BE2C (cell line): ENCODE results near the gene PAPPA.

Source experiments
- DNase-seq: peaks from one replicate; pipeline ENCODE4 v3.0.0-alpha.2; 2020
- H3K27me3 ChIP-seq: fragments of 250-450 bp; sonication (Bioruptor Pico); 2 replicates; pipeline ENCODE4 v1.5.1; 2020; ENCODE audit warnings: mild to moderate bottlenecking
- H3K36me3 ChIP-seq: fragments of 250-450 bp; sonication (Bioruptor Pico); 2 replicates; pipeline ENCODE4 v1.5.1; 2020; ENCODE audit warnings: mild to moderate bottlenecking
- H3K4me1 ChIP-seq: fragments of 250-450 bp; sonication (Bioruptor Pico); 2 replicates; pipeline ENCODE4 v1.5.1; 2020
- H3K4me3 ChIP-seq: 2 replicates; pipeline ENCODE4 v1.5.1; 2011; ENCODE audit warnings: low read depth, low read length
- H3K9me3 ChIP-seq: fragments of 250-450 bp; sonication (Bioruptor Pico); 2 replicates; pipeline ENCODE4 v1.5.1; 2020
- TF ChIP-seq, protein P1 (sequence below): IDR thresholded peaks from 2 replicates; pipeline ENCODE4 v1.5.1; 2012; ENCODE audit warnings: mild to moderate bottlenecking, low read depth, low read length

Gene PAPPA

DNA sequence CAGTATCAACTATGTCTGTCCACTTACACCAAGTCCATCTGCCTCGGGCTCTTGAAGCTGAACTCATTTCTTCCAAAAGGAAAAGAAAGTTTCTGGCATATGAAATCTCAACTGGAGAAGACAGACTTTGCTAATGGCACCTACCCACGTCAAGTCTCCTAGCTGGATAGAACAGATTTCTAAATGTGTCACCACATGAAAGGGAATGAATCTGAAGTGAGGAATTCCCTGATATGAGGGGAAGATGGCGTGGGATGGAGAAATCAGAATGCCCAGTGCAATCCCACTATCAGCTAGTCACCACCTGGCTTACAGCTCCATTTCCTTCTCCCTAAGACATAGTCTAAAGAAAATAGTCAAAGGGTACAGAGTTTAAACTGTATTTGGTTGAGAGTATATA, 144.7 kb downstream of the PAPPA start:
- Histone ChIP-seq H3K9me3 (no peaks in the 10 kb centered on the region), H3K4me3 (no peak overlapping the region), H3K4me1 (no peaks in the 10 kb centered on the region), H3K27me3 (no peaks in the 10 kb centered on the region), H3K36me3 (no peaks in the 10 kb centered on the region; the same call in 1 of the 2 replicates)
- DNase-seq = no peak
- TF ChIP-seq, protein P1, sequence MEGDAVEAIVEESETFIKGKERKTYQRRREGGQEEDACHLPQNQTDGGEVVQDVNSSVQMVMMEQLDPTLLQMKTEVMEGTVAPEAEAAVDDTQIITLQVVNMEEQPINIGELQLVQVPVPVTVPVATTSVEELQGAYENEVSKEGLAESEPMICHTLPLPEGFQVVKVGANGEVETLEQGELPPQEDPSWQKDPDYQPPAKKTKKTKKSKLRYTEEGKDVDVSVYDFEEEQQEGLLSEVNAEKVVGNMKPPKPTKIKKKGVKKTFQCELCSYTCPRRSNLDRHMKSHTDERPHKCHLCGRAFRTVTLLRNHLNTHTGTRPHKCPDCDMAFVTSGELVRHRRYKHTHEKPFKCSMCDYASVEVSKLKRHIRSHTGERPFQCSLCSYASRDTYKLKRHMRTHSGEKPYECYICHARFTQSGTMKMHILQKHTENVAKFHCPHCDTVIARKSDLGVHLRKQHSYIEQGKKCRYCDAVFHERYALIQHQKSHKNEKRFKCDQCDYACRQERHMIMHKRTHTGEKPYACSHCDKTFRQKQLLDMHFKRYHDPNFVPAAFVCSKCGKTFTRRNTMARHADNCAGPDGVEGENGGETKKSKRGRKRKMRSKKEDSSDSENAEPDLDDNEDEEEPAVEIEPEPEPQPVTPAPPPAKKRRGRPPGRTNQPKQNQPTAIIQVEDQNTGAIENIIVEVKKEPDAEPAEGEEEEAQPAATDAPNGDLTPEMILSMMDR = no peak

DNA sequence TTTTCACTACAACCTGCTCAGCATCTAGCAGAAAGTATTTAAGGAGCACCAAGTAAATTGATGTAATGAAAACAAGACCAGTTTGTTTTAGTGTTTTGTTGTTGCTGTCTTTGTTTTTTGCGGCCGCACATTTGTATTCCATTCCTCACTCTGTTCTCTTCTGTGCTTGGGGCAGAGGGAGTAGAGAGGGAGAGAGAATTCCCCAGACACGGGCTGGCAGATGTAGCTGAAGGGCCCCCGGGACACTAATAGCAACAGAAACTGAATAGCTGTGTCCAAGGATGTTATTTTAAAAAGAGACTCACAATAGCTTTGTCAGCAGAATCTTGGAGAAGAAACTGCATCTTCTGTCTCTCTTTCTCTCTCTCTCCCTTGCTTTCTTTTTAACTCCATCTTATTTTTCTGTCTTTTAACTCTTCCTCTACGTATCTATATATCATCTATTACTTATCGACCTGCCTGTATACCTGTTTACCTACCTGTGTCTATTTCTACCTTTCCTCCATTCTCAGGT, 145.3 kb downstream of the PAPPA start:
- no peaks in the 10 kb centered on the region for H3K9me3 ChIP-seq
- TF ChIP-seq, protein P1 = no peak
- no peaks in the 10 kb centered on the region for H3K27me3 ChIP-seq
- no peaks in the 10 kb centered on the region; the same call in 1 of the 2 replicates for H3K36me3 ChIP-seq
- no peak for DNase-seq
- no peak overlapping the region for H3K4me3 ChIP-seq
- H3K4me1 ChIP-seq = no peaks in the 10 kb centered on the region

DNA sequence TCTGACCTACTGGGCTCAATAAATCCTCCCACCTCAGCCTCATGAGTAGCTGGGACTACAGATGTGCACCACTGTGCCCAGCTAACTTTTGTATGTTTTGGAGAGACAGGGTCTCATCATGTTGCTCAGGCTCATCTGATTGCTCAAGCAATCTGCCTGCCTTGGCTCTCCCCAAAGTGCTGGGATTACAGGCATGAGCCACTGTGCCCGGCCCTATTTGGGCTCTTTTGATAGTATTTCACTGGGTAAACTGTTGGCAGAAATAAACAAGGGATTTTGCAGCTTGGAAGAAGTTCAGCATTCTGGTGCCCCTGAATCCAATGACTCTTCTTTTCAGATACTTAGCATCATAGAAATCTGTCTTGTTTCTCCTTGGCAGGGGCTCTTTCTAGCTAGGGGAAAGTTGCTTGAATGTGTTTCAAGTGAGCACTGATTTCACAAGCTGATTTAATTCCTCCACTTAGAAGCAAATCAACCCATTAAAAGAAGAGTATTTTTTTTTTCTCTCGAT, 146.8 kb downstream of the PAPPA start:
- no peak for DNase-seq
- Histone ChIP-seq H3K36me3 (no peaks in the 10 kb centered on the region; the same call in 1 of the 2 replicates), H3K9me3 (no peaks in the 10 kb centered on the region), H3K4me1 (no peaks in the 10 kb centered on the region), H3K27me3 (no peaks in the 10 kb centered on the region), H3K4me3 (no peak overlapping the region)
- TF ChIP-seq, protein P1 = no peak

DNA sequence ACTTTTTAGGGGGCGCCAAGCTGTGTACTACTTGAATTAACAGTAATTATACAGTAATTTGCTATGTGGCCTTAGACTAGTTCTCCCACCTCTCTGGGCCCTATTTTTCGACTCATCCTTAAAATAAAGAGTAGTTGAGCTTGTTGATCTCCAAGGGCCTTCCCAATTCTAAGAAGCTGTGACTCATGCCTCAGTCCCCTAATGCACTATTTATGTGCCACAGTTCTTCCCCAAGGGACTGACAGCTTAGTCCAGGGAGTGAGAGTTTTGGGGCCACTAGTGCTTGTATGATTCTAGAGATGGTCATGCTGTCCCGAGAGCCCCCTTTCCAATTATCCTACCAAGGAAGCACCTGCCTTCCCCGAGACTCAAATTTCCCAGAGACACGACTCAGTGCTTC, 149.7 kb downstream of the PAPPA start:
- TF ChIP-seq, protein P1 = no peak
- no peaks in the 10 kb centered on the region for H3K27me3 ChIP-seq
- H3K9me3 ChIP-seq = no peaks in the 10 kb centered on the region
- no peaks in the 10 kb centered on the region; the same call in 1 of the 2 replicates for H3K36me3 ChIP-seq
- H3K4me3 ChIP-seq = no peak overlapping the region
- H3K4me1 ChIP-seq = no peaks in the 10 kb centered on the region
- DNase-seq = no peak

DNA sequence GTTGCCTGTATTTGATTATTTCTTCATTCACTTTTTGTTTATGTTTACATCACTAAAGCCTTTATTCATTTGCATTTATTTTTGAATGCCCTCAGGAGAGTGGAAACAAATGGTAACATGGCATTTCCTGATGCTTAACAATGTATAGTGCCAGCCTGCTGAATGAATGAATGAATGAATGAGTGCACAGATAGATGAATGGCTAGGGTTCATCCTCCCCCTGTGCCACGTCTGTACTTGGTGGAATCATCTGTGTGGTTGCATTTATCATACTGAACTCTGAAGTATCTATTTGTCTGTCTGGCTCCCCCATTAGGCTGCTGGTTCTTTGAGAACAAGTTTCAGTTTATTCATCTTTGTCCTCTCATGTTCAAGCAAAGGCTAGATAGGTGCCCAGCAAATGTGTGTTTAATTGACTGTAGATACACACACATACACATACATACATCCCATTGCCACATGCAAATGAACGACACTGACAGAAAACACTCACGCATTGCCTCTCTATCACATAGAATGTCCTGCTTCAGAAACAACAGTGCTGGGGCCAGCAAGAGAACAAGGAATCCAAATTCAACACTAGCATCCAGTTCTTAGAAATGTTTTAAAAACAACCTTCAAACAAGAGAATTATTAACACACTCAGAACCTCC, 150.4 kb downstream of the PAPPA start:
- TF ChIP-seq, protein P1 = no peak
- no peak for DNase-seq
- Histone ChIP-seq H3K27me3 (no peaks in the 10 kb centered on the region), H3K4me1 (no peaks in the 10 kb centered on the region), H3K4me3 (no peak overlapping the region), H3K9me3 (no peaks in the 10 kb centered on the region), H3K36me3 (no peaks in the 10 kb centered on the region; the same call in 1 of the 2 replicates)

DNA sequence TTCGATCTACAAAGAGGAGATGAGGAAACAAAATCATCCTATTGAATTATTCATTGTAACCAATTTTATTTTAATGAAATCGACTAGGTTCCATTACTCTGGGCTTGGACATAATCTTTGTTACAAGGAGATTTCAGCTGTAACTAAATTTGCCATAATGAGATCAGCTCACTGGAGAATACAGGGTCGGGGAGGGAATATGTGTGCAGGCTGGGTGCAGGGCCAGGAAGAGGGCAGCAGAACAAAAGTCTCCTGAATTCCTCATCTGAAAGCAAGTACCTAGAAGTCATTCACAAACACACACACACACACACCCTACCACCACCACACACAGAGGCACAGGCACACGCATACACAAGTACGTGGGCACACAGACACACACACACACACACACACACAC, 151.2 kb downstream of the PAPPA start:
- H3K27me3 ChIP-seq = no peaks in the 10 kb centered on the region
- no peak for DNase-seq
- H3K4me1 ChIP-seq = no peaks in the 10 kb centered on the region
- no peak overlapping the region for H3K4me3 ChIP-seq
- no peaks in the 10 kb centered on the region for H3K36me3 ChIP-seq
- no peaks in the 10 kb centered on the region for H3K9me3 ChIP-seq
- TF ChIP-seq, protein P1 = no peak
